DND-41 (cell line): Measurements from ENCODE around the gene ITPR1.

Experiments used
- ATAC-seq: fragments of 200-7000 bp; cut with Tn5 transposase; 3 replicates; pipeline ENCODE4 v1.9.1; 2021; ENCODE audit warnings: low read depth; ENCODE audit not compliant: insufficient read depth
- DNase-seq: peaks from one replicate; pipeline ENCODE4 v3.0.0-alpha.2; 2020
- H2AFZ ChIP-seq: 2 replicates; pipeline ENCODE4 v1.6.0; 2012; ENCODE audit warnings: low read depth, low read length
- H3K27ac ChIP-seq: 2 replicates; pipeline ENCODE4 v1.5.1; 2012; ENCODE audit warnings: low read length, inconsistent platforms
- H3K27me3 ChIP-seq: fragments of 200-600 bp; sonication (generic); 2 replicates; pipeline ENCODE4 v1.6.0; 2012; ENCODE audit warnings: low read length, mild to moderate bottlenecking, inconsistent platforms; ENCODE audit not compliant: insufficient read depth, poor library complexity
- H3K36me3 ChIP-seq: 2 replicates; pipeline ENCODE4 v1.5.1; 2012; ENCODE audit warnings: low read length, inconsistent platforms; ENCODE audit not compliant: insufficient read depth
- H3K4me1 ChIP-seq: 2 replicates; pipeline ENCODE4 v1.5.1; 2012; ENCODE audit warnings: mild to moderate bottlenecking, low read length; ENCODE audit not compliant: insufficient read depth
- H3K4me2 ChIP-seq: 2 replicates; pipeline ENCODE4 v1.6.0; 2012; ENCODE audit warnings: mild to moderate bottlenecking, moderate library complexity, low read length, inconsistent platforms; ENCODE audit not compliant: insufficient read depth
- H3K4me3 ChIP-seq, 2 experiments: fragments of 200-600 bp in 1 of 2; shearing (Covaris generic) in 1 of 2; 2 replicates each; pipeline ENCODE4 v1.5.1; 2012 to 2016; ENCODE audit warnings: inconsistent platforms in 2 of 2, low read length in 2 of 2, mild to moderate bottlenecking in 2 of 2, low read depth in 1 of 2, moderate library complexity in 1 of 2
- H3K79me2 ChIP-seq: 2 replicates; pipeline ENCODE4 v1.6.0; 2012; ENCODE audit warnings: low read length, inconsistent platforms; ENCODE audit not compliant: insufficient read depth
- H3K9ac ChIP-seq: 2 replicates; pipeline ENCODE4 v1.6.0; 2012; ENCODE audit warnings: low read depth, mild to moderate bottlenecking, inconsistent platforms, low read length, moderate library complexity
- H3K9me3 ChIP-seq: 2 replicates; pipeline ENCODE4 v1.5.1; 2012; ENCODE audit warnings: low read length, moderate library complexity, mild to moderate bottlenecking, inconsistent platforms; ENCODE audit not compliant: insufficient read depth, severe bottlenecking
- H4K20me1 ChIP-seq: 2 replicates; pipeline ENCODE4 v1.6.0; 2012; ENCODE audit warnings: low read length; ENCODE audit not compliant: insufficient read depth
- EZH2 ChIP-seq: IDR thresholded peaks from 3 replicates; pipeline ENCODE4 v1.6.1; 2012; ENCODE audit warnings: borderline replicate concordance, low read depth, mild to moderate bottlenecking, moderate library complexity, low read length, inconsistent platforms; ENCODE audit not compliant: severe bottlenecking
- TF ChIP-seq, protein P1 (sequence below): IDR thresholded peaks from 2 replicates; pipeline ENCODE4 v1.5.1; 2012; ENCODE audit warnings: borderline replicate concordance, low read length, moderate library complexity, mild to moderate bottlenecking; ENCODE audit not compliant: poor library complexity, severe bottlenecking; ENCODE audit errors: extremely low read depth

ITPR1 gene

DNA sequence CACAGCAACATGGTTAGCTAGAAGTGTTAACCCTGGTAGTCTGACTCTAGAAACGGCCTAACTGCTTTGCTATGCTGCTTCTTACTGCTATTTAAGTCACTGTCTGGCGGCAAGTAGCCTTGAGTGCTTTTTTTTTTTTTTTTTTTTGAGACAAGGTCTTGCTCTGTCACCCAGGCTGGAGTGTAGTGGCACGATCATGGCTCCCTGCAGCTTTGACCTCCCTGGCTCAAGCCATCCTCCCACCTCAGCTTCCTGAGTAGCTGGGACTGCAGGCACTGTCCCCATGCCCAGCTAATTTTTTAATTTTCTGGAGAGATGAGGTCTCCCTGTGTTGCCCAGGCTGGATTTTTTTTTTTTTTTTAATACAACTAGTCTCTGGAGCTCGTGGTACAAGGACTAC, 93.2 kb downstream of the ITPR1 start:
- H3K79me2 ChIP-seq, result no peaks in the 10 kb centered on the region
- no peak overlapping the region for H3K27ac ChIP-seq
- no peak overlapping the region for H3K4me3 ChIP-seq
- H4K20me1 ChIP-seq, result no peaks in the 10 kb centered on the region; the same call in 1 of the 2 replicates
- DNase-seq, result no peak
- H3K9me3 ChIP-seq, result no peaks in the 10 kb centered on the region
- H3K4me2 ChIP-seq, result no peak overlapping the region
- H3K36me3 ChIP-seq, result no peaks in the 10 kb centered on the region
- peaks cover 15% of the 10 kb centered on the region for H3K4me1 ChIP-seq
- H2AFZ ChIP-seq, result no peak overlapping the region
- ATAC-seq, result no peak
- H3K9ac ChIP-seq, result no peak overlapping the region
- TF ChIP-seq, protein P1, sequence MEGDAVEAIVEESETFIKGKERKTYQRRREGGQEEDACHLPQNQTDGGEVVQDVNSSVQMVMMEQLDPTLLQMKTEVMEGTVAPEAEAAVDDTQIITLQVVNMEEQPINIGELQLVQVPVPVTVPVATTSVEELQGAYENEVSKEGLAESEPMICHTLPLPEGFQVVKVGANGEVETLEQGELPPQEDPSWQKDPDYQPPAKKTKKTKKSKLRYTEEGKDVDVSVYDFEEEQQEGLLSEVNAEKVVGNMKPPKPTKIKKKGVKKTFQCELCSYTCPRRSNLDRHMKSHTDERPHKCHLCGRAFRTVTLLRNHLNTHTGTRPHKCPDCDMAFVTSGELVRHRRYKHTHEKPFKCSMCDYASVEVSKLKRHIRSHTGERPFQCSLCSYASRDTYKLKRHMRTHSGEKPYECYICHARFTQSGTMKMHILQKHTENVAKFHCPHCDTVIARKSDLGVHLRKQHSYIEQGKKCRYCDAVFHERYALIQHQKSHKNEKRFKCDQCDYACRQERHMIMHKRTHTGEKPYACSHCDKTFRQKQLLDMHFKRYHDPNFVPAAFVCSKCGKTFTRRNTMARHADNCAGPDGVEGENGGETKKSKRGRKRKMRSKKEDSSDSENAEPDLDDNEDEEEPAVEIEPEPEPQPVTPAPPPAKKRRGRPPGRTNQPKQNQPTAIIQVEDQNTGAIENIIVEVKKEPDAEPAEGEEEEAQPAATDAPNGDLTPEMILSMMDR, result no peak
- TF ChIP-seq EZH2, result no peak
- no peaks in the 10 kb centered on the region for H3K27me3 ChIP-seq

DNA sequence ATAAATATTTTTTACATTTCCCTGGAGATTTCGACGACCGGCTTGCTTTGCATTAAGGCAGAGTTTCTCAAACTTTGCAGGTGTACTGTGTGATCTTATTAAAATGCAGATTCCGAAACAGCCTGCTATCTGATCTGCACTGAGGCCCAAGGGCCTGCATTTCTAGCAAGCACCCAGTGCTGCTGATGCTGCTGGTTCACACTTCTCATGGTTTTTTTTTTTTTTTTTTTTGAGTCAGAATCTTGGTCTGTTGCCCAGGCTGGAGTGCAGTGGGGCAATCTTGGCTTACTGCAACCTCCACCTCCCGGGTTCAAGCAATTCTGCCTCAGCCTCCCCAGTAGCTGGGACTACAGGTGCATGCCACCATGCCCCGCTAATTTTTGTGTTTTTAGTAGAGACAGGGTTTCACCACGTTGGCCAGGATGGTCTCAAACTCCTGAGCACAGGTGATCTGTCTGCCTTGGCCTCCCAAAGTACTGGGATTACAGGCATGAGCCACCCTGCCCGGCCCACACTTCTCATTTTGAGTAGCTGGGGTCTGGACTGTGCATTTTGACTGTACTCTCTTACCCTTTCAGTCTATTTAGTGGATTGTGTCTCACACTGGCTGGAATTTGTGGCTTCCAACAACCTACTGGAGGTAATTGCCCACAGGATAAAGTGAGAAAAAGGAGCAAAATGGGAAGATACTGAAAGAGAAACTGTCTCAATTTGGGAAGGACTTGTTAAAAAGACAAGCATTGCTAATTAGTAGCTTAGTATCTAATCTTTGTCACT, 94.1 kb downstream of the ITPR1 start:
- H3K4me3 ChIP-seq, result no peak overlapping the region
- H3K27me3 ChIP-seq, result no peaks in the 10 kb centered on the region
- TF ChIP-seq EZH2, result no peak
- TF ChIP-seq, protein P1, result no peak
- no peak overlapping the region for H2AFZ ChIP-seq
- no peaks in the 10 kb centered on the region for H3K36me3 ChIP-seq
- no peaks in the 10 kb centered on the region for H3K9me3 ChIP-seq
- no peak overlapping the region for H3K4me2 ChIP-seq
- DNase-seq (no peak), ATAC-seq (no peak)
- peaks cover 14% of the 10 kb centered on the region for H3K4me1 ChIP-seq
- no peaks in the 10 kb centered on the region for H3K79me2 ChIP-seq
- H3K9ac ChIP-seq, result no peak overlapping the region
- no peak overlapping the region for H3K27ac ChIP-seq
- H4K20me1 ChIP-seq, result no peaks in the 10 kb centered on the region; the same call in 1 of the 2 replicates

DNA sequence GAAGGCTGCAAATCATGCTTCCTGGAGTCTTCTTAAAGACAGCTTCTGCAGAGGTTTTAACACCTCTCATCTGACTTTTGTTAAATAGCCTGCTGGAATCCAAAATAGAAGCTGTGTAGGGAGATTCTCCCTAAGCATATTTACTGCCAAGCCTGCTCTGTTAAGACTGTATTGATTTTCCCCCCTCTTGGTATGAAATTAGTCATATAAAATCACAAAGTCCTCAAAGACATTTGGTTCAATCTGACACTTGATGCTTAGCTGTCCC, 94.6 kb downstream of the ITPR1 start:
- H3K9ac ChIP-seq, result no peak overlapping the region
- no peaks in the 10 kb centered on the region for H3K79me2 ChIP-seq
- no peaks in the 10 kb centered on the region; the same call in 1 of the 2 replicates for H4K20me1 ChIP-seq
- H3K27ac ChIP-seq, result no peak overlapping the region
- no peak for ATAC-seq
- no peak for DNase-seq
- H3K4me2 ChIP-seq, result no peak overlapping the region
- H3K4me1 ChIP-seq, result peaks cover 13% of the 10 kb centered on the region
- H2AFZ ChIP-seq, result no peak overlapping the region
- no peaks in the 10 kb centered on the region for H3K27me3 ChIP-seq
- no peak overlapping the region for H3K4me3 ChIP-seq
- no peaks in the 10 kb centered on the region for H3K9me3 ChIP-seq
- TF ChIP-seq, protein P1, result no peak
- no peak for TF ChIP-seq EZH2
- H3K36me3 ChIP-seq, result no peaks in the 10 kb centered on the region

DNA sequence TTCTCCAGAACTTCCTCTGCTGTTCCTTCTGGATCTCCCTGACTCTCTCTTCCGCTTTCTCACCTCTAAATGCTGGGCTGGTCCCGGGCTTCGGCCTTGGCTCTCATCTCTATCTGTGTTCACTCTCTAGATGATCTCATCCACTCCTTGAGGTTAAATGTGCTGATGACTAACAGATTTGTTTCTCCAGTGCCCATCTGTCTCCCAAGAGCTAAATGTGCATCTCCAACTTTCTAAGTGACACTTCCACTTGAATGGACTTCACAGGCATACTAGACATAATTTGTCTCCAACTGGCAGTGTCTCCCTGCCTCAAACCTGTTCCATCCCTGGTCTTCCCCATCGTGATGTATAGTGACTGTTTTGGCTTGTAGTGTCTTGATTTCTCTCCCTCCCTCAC, 95.3 kb downstream of the ITPR1 start:
- Histone ChIP-seq H3K4me3 (no peak overlapping the region), H3K79me2 (no peaks in the 10 kb centered on the region), H3K4me2 (no peak overlapping the region), H2AFZ (no peak overlapping the region), H3K27me3 (no peaks in the 10 kb centered on the region), H3K27ac (no peak overlapping the region), H3K9ac (no peak overlapping the region), H4K20me1 (no peaks in the 10 kb centered on the region; the same call in 1 of the 2 replicates), H3K36me3 (no peaks in the 10 kb centered on the region), H3K9me3 (no peaks in the 10 kb centered on the region), H3K4me1 (peaks cover 13% of the 10 kb centered on the region)
- DNase-seq, result no peak
- ATAC-seq, result no peak
- no peak for TF ChIP-seq EZH2
- TF ChIP-seq, protein P1, result no peak
